Right kidney (tissue), 1 donor: ENCODE results near the gene KLHL35.

Experiments
- DNase-seq: peaks from one replicate; pipeline ENCODE4 v3.0.0-alpha.2; 2016

The KLHL35 gene

GRCh38 chr11:75469785-75470405 lies 36.9 kb upstream of the KLHL35 start:
- no peak for DNase-seq

DNA sequence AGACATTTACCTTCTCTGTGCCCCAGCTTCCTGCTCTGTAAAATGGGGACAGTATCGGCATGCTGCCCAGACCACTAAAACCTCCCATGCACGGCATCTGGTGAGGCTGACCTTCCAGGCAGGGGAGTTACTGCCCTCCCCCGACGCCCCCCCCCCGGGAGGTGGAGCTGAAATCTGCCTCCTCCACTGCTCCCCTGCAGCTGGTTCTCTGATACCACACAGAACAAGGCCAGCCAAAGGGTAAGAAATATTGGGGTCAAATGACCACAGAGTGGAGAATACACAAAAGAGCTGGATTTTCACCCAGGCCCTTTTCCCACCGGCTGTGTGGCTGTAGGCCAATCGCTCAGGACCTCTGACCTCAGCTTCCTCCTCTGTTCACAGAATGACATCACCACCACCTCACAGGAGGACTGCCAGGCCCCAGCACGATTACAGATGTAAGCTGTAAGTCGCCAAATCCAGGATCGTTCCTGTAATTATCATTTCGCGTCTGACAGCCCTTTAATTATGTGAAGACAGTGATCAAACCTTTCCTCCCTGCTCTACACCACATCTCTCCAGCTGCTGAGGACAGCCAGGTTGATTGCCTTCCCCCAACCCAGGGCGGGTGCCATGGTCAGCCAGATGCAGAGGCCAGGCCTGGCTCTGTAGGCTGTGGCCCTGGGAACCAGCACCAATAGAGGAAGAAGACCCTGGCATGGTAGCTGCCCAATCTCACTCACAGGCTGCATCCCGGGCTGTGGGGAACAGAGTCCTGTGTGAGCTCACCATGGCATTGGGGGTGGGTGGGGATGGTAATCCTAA lies 35.7 kb upstream of the KLHL35 start:
- no peak for DNase-seq

DNA sequence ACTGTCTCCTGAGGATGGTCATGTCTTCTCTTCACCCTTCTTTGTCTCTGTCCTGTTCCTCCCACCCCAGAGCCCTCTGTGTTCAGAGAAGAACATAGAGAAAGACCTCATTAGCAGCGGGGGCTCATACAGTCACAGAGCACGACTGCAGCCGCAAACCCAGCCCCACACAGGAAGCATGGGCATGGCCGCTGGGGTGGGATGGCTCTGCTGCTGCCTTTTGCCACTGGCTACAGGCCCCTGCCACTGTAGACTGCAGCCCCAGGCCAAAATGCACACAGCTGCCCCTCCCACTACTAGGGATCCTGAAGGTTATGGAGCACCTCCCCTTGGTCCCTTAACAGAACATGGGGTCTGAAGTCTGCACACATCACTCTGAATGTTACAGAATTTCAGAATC lies 34.9 kb upstream of the KLHL35 start:
- DNase-seq = no peak

GRCh38 chr11:75467311-75467710 lies 34.3 kb upstream of the KLHL35 start:
- DNase-seq = no peak

DNA sequence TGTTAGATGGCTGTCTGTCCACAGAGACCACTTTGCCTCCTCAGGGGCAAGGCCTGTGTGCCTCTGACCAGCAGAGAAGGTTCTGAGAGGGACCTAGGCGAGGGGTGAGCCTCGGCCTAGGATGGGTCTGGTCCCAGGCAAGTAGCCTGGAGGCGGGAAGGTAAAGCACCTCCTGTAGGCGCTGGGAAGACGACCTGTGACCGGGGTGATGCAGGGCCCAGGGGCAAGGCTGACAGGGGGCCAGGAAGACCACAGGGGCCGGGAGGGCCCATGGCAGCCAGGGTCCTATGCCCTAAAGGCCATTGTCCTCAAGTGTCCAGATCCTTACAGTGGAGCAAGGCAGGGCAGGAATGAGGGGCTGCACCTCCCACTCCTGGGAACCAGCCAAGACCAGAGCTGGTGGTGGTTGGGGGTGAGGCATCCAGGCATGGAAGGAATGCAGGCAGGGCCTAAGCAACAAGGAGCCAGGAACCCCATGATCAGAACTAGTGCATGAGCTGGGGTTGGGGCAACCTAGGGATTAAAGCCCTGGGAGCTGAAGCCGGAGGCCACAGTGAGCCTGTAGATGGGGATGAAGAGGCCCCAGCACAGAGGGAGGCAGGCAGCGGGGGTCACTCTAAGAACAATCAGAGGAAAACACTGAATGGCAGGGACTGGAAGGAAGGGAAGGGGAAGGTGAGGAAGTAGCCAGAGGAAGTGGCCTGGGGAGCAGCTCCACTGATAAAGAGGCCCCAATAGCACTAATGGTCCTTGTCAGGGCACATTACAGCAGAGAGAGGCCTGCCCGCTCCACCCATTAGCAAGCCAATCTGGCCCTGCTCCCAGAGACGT lies 32.9 kb upstream of the KLHL35 start:
- DNase-seq = no peak

GRCh38 chr11:75463106-75463774 lies 30.2 kb upstream of the KLHL35 start:
- DNase-seq = no peak

DNA sequence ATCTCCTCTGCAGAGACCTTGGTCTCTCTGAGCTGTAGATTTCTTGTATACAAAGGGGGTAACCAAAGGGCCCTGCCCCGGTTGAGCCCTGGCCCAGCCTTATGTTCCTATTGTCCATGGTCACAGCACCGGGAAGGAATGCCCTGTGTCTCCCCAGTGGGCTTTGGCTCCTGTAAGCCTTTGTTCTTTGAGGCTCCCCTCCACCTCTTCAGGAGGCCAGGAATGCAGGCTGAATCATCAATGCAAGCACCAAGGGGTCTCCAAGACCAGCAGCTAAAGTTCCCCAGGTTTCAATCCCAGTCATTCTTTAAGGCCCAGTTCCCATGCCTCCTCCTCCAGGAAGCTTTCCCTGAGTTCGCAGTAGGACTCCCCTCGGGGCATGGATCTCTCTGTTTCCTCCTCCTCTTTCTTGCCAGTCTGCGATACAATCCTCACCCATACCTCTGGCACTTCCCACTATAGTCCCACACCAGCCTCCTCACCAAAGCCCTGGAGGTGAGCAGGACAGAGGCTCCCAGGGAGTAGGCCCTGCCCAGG lies 29.2 kb upstream of the KLHL35 start:
- no peak for DNase-seq

GRCh38 chr11:75461151-75461550 lies 28.1 kb upstream of the KLHL35 start:
- DNase-seq = no peak

DNA sequence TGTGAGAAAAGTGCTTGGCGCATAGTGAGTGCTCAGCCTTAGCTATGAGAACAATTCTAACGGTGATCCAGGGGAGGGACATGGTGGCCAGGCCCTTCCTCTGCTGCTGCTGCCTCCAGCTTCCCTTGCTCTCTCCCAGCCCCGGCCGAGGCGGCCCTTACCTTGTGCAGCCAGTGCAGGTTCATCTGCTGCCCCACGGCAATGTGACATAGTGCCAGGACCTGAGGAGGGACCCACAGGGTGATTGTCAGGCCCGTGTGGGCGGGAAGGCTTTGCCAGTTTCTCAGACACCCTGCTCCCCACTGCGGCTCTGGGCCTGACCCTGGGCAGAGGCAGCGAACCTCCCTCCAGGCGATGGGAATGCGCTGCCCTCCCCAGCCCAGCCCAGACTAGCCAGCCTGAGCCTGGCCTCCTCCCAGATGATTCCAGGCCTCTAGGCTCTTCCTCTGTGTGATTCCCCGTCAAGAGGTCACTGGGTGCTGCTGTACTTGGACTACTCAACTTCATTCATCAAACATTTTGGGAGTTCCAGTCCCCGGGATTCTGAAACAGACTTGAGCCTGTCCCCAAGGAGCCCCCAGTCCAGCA lies 23.7 kb upstream of the KLHL35 start:
- DNase-seq = no peak

DNA sequence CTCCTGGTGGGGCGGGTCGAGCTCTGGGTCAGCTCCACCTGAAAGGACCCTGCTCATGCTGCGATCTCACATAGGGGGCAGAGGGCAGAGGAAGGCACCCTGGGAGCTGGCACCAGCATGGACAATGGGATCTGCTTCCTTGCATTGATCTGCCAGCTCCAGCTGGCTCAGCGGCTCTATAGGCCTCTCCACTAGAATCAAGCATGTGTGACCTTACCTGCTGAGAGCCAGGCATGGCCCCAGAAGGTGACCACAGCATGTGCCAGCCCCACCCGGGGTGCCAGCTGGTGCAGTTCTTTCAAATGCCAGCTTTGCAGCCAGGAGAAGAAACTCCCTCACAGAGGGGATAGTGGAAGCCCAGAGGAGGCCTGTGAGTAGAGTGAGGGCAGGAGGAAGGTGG lies 22.0 kb upstream of the KLHL35 start:
- DNase-seq = no peak

DNA sequence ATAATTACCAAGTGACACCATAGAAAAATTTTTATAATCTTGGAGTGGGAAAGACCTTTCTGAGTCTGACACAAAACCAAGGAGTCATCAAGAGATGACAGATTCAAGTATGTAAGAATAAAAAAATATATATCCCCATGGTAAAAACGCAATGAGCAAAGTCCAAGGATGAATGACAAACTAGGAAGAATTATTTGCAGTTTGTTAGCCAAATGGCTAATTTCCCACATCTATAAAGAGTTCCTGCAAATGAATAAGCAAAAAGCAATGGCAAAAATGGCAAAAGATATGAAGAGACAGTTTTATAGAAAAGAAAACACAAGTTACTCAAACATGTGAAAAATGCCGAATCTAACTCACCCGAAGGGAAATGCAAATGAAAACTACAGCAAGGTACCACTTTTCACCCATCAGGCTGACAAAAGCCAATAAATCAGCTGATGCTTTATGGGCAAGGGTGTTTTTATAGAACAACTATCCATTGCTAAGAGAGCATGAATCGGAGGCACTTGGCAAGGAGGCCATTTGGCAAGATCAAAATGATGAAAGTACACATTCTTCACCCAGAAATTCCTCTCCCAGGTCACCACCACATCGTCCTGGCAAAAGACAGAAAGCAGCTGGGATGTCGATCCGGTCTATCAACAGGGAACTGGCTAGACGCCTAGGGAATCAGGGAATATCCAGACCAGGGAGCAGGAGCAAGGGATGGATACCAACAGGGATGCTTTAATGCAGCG lies 21.1 kb upstream of the KLHL35 start:
- no peak for DNase-seq

GRCh38 chr11:75450826-75451821 lies 18.1 kb upstream of the KLHL35 start:
- DNase-seq = no peak

DNA sequence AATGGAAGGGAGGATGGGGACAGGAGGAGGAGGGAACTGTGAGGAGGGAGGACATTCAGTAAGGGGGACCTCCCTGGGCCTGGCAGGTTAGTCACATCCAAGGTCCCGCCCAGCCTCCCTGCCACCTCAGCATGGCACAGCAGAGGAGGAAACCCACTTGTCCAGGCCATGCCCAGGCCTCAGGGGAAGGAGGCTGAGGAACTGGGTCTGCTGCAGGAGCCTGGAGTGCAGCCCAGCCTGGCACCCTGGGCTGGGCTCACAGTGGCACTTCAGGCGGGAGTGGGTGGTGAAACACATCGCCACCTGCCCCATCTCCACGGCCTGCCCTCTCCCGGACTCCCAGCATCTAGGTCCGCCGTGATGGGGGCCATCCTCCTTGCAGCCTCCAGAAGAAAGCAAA lies 17.2 kb upstream of the KLHL35 start:
- DNase-seq = no peak

DNA sequence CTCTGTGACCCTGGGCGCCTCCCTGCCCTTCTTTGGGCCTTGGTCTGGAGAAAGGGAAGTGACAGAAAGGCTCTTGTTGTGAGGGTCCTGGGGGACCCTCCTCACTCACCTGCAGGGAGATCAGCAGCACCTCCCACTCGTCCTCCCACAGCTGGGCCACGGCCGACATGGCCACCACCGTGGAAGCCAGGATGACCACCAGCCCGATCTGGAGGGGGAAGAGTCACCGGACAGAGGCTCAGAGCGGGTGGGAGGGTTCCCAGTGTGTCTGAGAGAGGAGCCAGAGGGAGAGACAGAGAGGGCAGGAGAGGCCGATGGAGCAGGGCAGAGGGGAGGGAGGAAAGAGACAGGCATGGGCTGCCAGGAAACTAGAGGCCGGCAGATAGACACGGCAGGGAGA lies 16.8 kb upstream of the KLHL35 start:
- DNase-seq = no peak

DNA sequence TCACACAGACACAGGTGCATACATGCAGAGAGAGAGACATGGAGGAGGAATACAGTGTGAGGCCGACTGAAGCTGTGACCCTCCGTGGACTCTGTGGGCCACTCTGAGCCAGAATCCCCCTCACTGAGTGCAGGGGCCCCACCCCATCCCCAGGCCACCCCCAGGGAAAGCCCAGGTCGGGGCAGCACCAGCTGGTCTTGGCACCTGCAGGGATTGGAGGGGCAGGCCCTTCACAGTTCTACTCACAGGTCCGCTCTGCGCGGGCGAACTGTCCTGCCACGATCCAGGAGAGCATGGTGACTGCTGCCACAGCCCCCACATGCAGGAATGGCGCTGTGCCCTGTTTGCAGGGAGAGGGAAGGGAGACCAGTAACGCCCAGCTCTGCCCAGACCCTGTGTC lies 16.3 kb upstream of the KLHL35 start:
- DNase-seq = no peak

DNA sequence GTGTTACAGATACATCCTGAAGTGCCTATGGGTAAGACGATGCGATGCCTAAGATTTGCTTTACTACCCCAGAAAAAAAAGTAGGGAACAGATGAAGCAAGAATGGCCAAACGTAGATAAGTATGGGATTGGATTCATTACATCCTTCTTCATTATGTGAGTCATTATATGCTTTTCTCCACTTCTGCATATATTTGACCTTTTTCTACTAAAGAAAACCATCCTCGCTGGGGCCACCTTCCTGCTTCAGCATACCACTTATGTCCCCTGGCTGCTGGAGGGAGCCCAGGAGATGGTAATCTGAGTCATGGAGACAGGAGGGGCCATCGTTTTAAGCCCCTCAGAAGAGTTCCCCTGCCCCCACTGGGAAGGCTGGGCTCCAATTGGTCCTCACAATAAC lies 14.4 kb upstream of the KLHL35 start:
- no peak for DNase-seq

GRCh38 chr11:75445315-75445953 lies 12.4 kb upstream of the KLHL35 start:
- no peak for DNase-seq

DNA sequence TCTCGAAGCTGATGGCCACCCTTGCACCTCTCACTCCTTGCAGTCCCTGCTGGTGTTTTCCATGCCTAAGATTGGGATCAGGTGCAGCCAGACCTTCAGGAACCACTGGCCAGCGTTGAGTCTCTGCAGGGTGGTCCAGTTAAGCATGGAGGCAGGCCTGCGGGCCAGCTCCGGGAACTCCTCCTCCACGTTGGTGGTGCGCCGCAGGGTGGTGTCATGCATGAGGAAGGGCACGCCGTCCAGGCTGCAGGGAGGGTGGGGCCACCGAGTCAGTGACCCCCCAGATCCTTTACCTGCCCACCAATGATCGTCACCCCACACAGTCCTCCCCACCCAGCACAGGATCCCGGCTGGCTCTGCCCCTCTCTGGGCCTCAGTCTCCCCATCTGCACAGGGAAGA lies 10.0 kb upstream of the KLHL35 start:
- DNase-seq = no peak

GRCh38 chr11:75442161-75442885 lies 9.3 kb upstream of the KLHL35 start:
- DNase-seq = no peak
